GM20000 (cell line): ENCODE results near the gene MEI4.

ENCODE experiments used
- DNase-seq: peaks from one replicate; pipeline ENCODE4 v3.0.0; 2012; ENCODE audit warnings: low spot score
- CTCF ChIP-seq: IDR thresholded peaks from 2 replicates; pipeline ENCODE4 v1.5.1; 2012; ENCODE audit warnings: mild to moderate bottlenecking, control low read depth; ENCODE audit errors: extremely low read depth, missing control alignments

Gene MEI4

GRCh38 chr6:77786935-77787629, 134.2 kb downstream of the MEI4 start:
- DNase-seq: no peak
- TF ChIP-seq CTCF: no peak

GRCh38 chr6:77796824-77797809, 144.3 kb downstream of the MEI4 start:
- DNase-seq: no peak
- TF ChIP-seq CTCF: no peak

- TF ChIP-seq CTCF: no peak
- DNase-seq: no peak
Measured at GRCh38 chr6:77812304-77812703, 159.5 kb downstream of the MEI4 start.

- no peak for DNase-seq
- TF ChIP-seq CTCF: no peak
Measured at GRCh38 chr6:77813090-77813489, 160.3 kb downstream of the MEI4 start.

- DNase-seq: no peak
- TF ChIP-seq CTCF: no peak
Measured at GRCh38 chr6:77814119-77814518, 161.3 kb downstream of the MEI4 start.

- no peak for TF ChIP-seq CTCF
- DNase-seq: no peak
Measured at GRCh38 chr6:77815531-77815930, 162.7 kb downstream of the MEI4 start.

GRCh38 chr6:77816766-77817270, 164.0 kb downstream of the MEI4 start:
- TF ChIP-seq CTCF: no peak
- no peak for DNase-seq
